22Rv1 (cell line): ENCODE measurements around the gene SAFB2.

Experiments used
- ZFX ChIP-seq: fragments of 450-650 bp; IDR thresholded peaks from 2 replicates; pipeline ENCODE4 v1.6.1; 2017; ENCODE audit warnings: antibody characterized with exemption, borderline replicate concordance
- TF ChIP-seq, protein P1 (sequence below): fragments of 450-650 bp; IDR thresholded peaks from 2 replicates; pipeline ENCODE4 v1.5.1; 2017; ENCODE audit warnings: mild to moderate bottlenecking

GRCh38 chr19:5619946-5620345, 2.6 kb downstream of the SAFB2 start:
- TF ChIP-seq, protein P1, sequence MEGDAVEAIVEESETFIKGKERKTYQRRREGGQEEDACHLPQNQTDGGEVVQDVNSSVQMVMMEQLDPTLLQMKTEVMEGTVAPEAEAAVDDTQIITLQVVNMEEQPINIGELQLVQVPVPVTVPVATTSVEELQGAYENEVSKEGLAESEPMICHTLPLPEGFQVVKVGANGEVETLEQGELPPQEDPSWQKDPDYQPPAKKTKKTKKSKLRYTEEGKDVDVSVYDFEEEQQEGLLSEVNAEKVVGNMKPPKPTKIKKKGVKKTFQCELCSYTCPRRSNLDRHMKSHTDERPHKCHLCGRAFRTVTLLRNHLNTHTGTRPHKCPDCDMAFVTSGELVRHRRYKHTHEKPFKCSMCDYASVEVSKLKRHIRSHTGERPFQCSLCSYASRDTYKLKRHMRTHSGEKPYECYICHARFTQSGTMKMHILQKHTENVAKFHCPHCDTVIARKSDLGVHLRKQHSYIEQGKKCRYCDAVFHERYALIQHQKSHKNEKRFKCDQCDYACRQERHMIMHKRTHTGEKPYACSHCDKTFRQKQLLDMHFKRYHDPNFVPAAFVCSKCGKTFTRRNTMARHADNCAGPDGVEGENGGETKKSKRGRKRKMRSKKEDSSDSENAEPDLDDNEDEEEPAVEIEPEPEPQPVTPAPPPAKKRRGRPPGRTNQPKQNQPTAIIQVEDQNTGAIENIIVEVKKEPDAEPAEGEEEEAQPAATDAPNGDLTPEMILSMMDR, result no peak
- TF ChIP-seq ZFX, result no peak
